ENCODE data around the gene KIAA0513. TPM values are rescaled to one million over a fixed set of nuclear protein-coding genes. Genes with fewer than 3 reads are reported as not detected.
"Not testable (repeated sequence)": the region's sequence is repeated elsewhere in the genome, so short reads cannot be mapped to it uniquely, and the experiment has no call there.

The KIAA0513 gene
- total RNA-seq, 1 donor from 2014 or later: 12.5 TPM

DNA sequence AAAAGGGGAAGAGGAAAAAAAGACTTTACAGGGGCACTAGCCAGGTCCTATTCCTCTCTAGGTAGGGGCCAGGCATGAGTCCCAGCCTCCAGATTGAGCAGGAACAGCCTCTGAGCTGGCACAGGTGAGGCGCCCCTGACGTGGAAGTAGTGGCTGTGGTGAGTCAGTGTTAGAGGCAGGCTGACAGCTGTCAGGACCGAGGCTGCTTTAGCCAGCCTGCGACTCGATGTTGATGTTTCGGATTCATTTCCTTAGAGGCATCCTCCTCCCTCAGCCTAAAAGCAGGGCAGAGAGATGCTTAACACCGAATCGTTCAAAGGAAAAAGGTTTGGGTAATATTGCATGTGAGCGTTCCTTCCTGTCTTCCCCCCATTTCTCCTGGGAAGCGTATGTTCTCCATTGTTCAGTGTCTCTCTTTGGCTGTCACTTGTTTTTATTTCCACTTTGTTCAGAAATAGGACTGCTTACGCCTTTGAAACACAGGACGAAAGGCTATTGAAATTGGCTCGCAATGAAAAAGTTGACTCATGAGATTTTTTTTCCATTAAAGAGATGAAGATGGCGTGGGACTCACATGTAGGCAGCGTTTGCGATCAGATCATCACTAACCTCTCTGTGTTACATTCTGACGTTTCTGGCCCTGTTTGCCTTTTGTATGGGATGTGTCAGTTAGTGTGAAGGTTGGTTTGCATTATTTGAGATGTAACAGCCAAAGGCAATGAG lies 1.3 kb downstream of the KIAA0513 start:
- DNase-seq (ENCODE audit: low read depth): no peak
- peak overlapping the region; percentile 70 for H3K4me3 ChIP-seq (ENCODE audit: low read depth, low read length)
- TF ChIP-seq, protein P1, sequence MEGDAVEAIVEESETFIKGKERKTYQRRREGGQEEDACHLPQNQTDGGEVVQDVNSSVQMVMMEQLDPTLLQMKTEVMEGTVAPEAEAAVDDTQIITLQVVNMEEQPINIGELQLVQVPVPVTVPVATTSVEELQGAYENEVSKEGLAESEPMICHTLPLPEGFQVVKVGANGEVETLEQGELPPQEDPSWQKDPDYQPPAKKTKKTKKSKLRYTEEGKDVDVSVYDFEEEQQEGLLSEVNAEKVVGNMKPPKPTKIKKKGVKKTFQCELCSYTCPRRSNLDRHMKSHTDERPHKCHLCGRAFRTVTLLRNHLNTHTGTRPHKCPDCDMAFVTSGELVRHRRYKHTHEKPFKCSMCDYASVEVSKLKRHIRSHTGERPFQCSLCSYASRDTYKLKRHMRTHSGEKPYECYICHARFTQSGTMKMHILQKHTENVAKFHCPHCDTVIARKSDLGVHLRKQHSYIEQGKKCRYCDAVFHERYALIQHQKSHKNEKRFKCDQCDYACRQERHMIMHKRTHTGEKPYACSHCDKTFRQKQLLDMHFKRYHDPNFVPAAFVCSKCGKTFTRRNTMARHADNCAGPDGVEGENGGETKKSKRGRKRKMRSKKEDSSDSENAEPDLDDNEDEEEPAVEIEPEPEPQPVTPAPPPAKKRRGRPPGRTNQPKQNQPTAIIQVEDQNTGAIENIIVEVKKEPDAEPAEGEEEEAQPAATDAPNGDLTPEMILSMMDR (conservative IDR thresholded peaks at IDR 0.05; ENCODE audit: low read depth, low read length): no peak

DNA sequence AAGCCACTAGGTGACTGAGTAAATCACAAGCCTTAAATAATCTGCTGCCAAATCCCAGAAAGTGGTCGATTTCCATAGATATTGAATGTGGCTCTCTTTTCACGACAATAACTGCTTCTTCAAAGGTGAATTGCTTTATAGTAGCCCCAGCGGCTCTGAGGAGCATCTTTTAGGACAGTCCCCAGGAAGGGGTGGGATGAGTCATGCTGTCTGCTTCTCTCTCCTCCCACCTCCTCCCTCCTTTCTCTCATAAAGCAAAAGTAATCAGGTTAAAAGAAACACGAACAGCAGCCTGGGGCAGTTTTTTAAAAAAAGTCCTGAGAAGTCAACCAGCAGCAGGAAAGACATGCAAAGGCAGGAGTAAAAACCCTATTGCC lies 1.8 kb downstream of the KIAA0513 start:
- no peak overlapping the region for H3K4me3 ChIP-seq (ENCODE audit: low read depth, low read length)
- TF ChIP-seq, protein P1 (conservative IDR thresholded peaks at IDR 0.05; ENCODE audit: low read depth, low read length): no peak
- no peak for DNase-seq (ENCODE audit: low read depth)

DNA sequence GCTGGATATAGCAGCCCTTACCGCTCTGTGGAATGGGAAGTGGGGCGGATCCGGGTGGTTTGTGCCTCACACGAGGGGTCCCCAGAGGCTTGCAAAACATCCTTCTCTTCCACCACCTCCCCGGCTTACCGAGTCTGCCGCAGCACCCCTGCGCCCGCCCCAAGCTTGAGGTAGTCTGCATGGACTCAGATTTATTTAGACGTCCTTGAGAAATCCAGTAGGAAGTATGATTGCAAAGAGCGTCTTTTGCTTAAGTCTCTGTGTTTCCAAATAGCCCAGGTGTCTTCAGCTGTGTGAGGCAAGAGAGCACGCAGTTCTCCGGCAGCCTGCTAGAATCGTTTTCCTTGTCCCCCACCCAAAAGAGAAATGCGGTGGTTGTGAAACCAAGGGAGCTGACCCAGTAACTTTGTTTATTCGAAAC lies 2.4 kb downstream of the KIAA0513 start:
- no peak overlapping the region for H3K4me3 ChIP-seq (ENCODE audit: low read depth, low read length)
- DNase-seq (ENCODE audit: low read depth): no peak

DNA sequence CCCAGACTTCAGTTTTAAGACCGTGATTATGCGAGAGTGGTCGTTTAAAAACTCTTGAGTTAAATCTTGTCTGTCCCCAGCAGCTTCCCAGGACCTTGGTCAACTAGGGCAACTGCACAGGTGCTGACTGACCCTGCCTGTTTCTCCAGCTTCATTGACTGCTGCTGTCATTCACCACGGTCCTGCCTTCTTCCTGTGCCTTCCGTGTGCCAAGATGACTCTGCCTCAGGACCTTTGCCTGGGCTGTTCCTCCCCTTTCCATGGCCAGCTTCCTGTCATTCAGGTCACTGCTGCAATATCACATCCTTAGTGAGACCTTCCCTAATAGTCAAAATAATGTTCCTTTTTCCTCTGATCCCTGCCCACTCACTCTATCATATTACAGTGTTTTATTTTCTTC lies 3.9 kb downstream of the KIAA0513 start:
- no peak for DNase-seq (ENCODE audit: low read depth)
- TF ChIP-seq, protein P1 (conservative IDR thresholded peaks at IDR 0.05; ENCODE audit: low read depth, low read length): no peak
- H3K4me3 ChIP-seq (ENCODE audit: low read depth, low read length): no peak overlapping the region

More for the DNA sequence above, 2.4 kb downstream of the KIAA0513 start:
- TF ChIP-seq, protein P1 (conservative IDR thresholded peaks at IDR 0.05; ENCODE audit: low read depth, low read length): no peak

DNA sequence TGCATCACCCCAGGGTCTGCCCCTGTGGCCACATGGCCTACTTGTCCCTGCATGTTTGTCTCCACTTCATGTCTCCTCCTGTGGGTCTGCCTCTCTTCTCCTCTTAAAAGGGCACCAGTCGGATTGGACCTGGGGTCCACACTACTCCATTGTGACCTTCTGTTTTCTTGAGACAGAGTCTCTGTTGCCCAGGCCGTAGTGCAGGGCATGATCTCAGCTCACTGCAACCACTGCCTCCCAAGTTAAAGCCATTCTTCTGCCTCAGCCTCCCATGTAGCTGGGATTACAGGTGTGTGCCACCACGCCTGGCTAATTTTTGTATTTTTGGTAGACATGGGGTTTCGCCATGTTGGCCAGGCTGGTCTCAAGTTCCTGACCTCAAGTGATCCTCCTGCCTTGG lies 4.6 kb downstream of the KIAA0513 start:
- not testable (repeated sequence) for H3K4me3 ChIP-seq (ENCODE audit: low read depth, low read length); DNase-seq (ENCODE audit: low read depth)

DNA sequence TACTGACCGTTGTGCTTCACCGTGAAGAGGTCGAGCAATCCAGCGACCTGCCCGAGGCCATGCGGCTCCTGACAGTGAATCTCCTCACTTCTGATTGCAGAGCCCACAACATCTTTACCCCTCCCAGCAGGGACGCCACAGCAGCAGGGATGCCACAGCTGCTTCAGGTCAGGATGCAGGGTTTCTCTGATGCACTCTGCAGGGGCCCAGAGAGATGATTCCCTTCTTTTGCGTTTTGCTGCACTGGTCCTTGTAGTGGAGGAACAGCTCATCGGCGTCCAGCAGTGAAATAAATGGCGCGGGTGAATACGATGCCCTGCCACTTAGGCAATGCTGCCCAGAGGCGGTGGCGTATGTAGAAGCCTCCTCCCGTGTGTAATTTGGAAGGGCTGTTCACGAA lies 5.6 kb downstream of the KIAA0513 start:
- no peak overlapping the region for H3K4me3 ChIP-seq (ENCODE audit: low read depth, low read length)
- no peak for DNase-seq (ENCODE audit: low read depth)
- TF ChIP-seq, protein P1 (conservative IDR thresholded peaks at IDR 0.05; ENCODE audit: low read depth, low read length): no peak

DNA sequence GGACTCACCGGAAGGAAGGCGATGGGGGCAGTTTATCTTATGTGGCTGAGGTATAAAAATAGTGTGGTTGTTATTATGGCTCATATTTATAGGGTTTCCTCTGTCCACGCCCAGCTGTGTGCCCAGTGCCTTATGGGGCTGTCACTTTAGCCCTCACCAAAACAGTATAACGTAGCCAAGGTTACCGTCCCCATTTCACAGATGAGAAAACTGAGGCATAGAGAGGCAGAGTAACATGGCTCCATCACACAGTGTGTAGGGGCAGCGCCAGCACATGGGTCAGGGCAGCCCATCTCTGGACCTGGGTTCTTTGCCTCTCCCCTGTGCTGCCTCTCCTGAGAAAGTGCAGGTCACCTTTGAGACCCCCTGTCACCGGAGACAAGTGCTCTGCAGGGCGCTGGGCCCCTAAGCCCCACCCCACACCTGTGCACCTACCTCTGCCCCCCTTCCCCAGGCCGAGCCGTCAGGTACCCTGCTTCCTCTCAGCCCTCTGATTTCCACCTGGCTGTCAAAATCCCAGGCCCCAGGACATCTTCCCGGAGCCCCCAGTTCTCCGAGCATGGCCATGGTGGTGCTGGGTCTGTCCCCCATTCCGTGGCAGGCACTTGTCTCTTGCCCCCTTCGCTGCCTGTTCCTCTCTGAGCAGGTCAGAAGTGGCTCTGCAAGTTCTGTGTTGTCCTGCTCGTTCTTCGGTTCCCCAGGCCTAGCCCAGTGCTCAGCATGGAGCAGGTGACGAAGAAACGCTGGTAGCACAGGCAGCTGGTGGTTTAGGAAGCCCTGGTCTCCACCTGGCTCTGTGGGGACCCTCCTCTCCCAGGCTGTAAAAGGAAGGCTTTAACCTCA lies 7.2 kb downstream of the KIAA0513 start:
- TF ChIP-seq, protein P1 (conservative IDR thresholded peaks at IDR 0.05; ENCODE audit: low read depth, low read length): no peak
- DNase-seq (ENCODE audit: low read depth): no peak
- H3K4me3 ChIP-seq (ENCODE audit: low read depth, low read length): no peak overlapping the region
